GM23338 (cell line): ENCODE results near the gene MAD1L1. TPM values are rescaled to one million over a fixed set of nuclear protein-coding genes. Genes with fewer than 3 reads are reported as not detected.
"Not testable (repeated sequence)": the region's sequence is repeated elsewhere in the genome, so short reads cannot be mapped to it uniquely, and the experiment has no call there.

Source experiments
- ATAC-seq: fragments of 200-7000 bp; cut with Tn5 transposase; 3 replicates; pipeline ENCODE4 v1.9.1; 2020
- DNase-seq: peaks from one replicate; pipeline ENCODE4 v3.0.0-alpha.2; 2015; ENCODE audit warnings: low spot score
- H2AFZ ChIP-seq: fragments of 200-600 bp; sonication (generic); 2 replicates; pipeline ENCODE4 v1.8.0; 2016; ENCODE audit warnings: antibody characterized with exemption, mild to moderate bottlenecking, moderate library complexity
- H3F3A ChIP-seq: fragments of 200-600 bp; sonication (generic); replicated peaks from 2 replicates; pipeline ENCODE4 v1.8.0; 2017; ENCODE audit warnings: antibody characterized with exemption, mixed run types, low read depth
- H3K27ac ChIP-seq: fragments of 200-600 bp; sonication (generic); 2 replicates; pipeline ENCODE4 v1.6.1; 2016; ENCODE audit warnings: low read depth
- H3K27me3 ChIP-seq: fragments of 200-600 bp; sonication (generic); 2 replicates; pipeline ENCODE4 v1.8.0; 2016; ENCODE audit warnings: mild to moderate bottlenecking, mixed run types, moderate library complexity; ENCODE audit not compliant: insufficient read depth
- H3K36me3 ChIP-seq: fragments of 200-600 bp; sonication (generic); 2 replicates; pipeline ENCODE4 v1.8.0; 2016; ENCODE audit warnings: mild to moderate bottlenecking; ENCODE audit not compliant: insufficient read depth
- H3K4me1 ChIP-seq: fragments of 200-600 bp; sonication (generic); 2 replicates; pipeline ENCODE4 v1.8.0; 2016; ENCODE audit warnings: mild to moderate bottlenecking, moderate library complexity; ENCODE audit not compliant: insufficient read depth
- H3K4me2 ChIP-seq: fragments of 200-600 bp; sonication (generic); 2 replicates; pipeline ENCODE4 v1.7.1; 2017; ENCODE audit warnings: mixed run types
- H3K4me3 ChIP-seq: fragments of 200-600 bp; sonication (generic); 2 replicates; pipeline ENCODE4 v1.6.1; 2016; ENCODE audit warnings: mixed run types
- H3K79me2 ChIP-seq: fragments of 200-600 bp; sonication (generic); replicated peaks from 2 replicates; pipeline ENCODE4 v1.8.0; 2017; ENCODE audit warnings: mild to moderate bottlenecking; ENCODE audit not compliant: insufficient read depth
- H3K9me2 ChIP-seq: fragments of 200-600 bp; sonication (generic); 2 replicates; pipeline ENCODE4 v1.8.0; 2017; ENCODE audit not compliant: insufficient read depth
- H4K20me1 ChIP-seq: fragments of 200-600 bp; sonication (generic); replicated peaks from 2 replicates; pipeline ENCODE4 v1.8.0; 2017; ENCODE audit warnings: mild to moderate bottlenecking; ENCODE audit not compliant: insufficient read depth
- H3K27ac Mint-ChIP-seq: 2 replicates; pipeline ENCODE4 v1.8.0; 2020; ENCODE audit warnings: inconsistent platforms, mild to moderate bottlenecking, moderate library complexity, mixed read lengths
- H3K27me3 Mint-ChIP-seq: 3 replicates; pipeline ENCODE4 v1.8.0; 2022; ENCODE audit warnings: low read depth, mild to moderate bottlenecking, moderate library complexity, mixed read lengths, inconsistent platforms; ENCODE audit not compliant: insufficient read depth, poor library complexity
- H3K36me3 Mint-ChIP-seq: 3 replicates; pipeline ENCODE4 v1.8.0; 2021; ENCODE audit warnings: low read depth, mild to moderate bottlenecking, inconsistent platforms, moderate library complexity, mixed read lengths
- H3K4me1 Mint-ChIP-seq: 3 replicates; pipeline ENCODE4 v1.8.0; 2020; ENCODE audit warnings: mild to moderate bottlenecking, inconsistent platforms, mixed read lengths
- H3K4me3 Mint-ChIP-seq: 3 replicates; pipeline ENCODE4 v1.8.0; 2021; ENCODE audit warnings: moderate library complexity, mild to moderate bottlenecking, inconsistent platforms, mixed read lengths
- H3K9me3 Mint-ChIP-seq: 3 replicates; pipeline ENCODE4 v1.8.0; 2020; ENCODE audit warnings: moderate library complexity, mild to moderate bottlenecking, inconsistent platforms, mixed read lengths
- ZNF114 ChIP-seq: fragments of 250-450 bp; sonication (Bioruptor Pico); IDR thresholded peaks from 2 replicates; pipeline ENCODE4 v1.5.0; 2020; ENCODE audit warnings: mild to moderate bottlenecking, moderate library complexity
- polyA plus RNA-seq: library from polyadenylated mRNA; unstranded; fragments of >200 nt; fragmentation: Nextera tagmentation; extraction: Ambion mirVana; gene quantifications from 2 replicates; pipeline ENCODE4 v1.2.1, GENCODE V29; 2016
- total RNA-seq: library from RNA; depleted of rRNA; stranded (reverse); fragments of >200 nt; shearing (Covaris generic); gene quantifications from 2 replicates; pipeline ENCODE4 v1.2.3, GENCODE V29; 2014
- TF ChIP-seq, protein P1 (sequence below): fragments of 250-450 bp; sonication (Bioruptor Pico); IDR thresholded peaks from 2 replicates; pipeline ENCODE4 v1.5.0; 2020; ENCODE audit warnings: mild to moderate bottlenecking, moderate library complexity
- TF ChIP-seq, protein P2 (sequence below): IDR thresholded peaks from 2 replicates; pipeline ENCODE4 v1.6.1; 2016; ENCODE audit warnings: antibody characterized with exemption

Gene MAD1L1
- total and polyA plus RNA-seq, 2 experiments from 2014 or later, result 40.3 to 59.3 TPM

DNA sequence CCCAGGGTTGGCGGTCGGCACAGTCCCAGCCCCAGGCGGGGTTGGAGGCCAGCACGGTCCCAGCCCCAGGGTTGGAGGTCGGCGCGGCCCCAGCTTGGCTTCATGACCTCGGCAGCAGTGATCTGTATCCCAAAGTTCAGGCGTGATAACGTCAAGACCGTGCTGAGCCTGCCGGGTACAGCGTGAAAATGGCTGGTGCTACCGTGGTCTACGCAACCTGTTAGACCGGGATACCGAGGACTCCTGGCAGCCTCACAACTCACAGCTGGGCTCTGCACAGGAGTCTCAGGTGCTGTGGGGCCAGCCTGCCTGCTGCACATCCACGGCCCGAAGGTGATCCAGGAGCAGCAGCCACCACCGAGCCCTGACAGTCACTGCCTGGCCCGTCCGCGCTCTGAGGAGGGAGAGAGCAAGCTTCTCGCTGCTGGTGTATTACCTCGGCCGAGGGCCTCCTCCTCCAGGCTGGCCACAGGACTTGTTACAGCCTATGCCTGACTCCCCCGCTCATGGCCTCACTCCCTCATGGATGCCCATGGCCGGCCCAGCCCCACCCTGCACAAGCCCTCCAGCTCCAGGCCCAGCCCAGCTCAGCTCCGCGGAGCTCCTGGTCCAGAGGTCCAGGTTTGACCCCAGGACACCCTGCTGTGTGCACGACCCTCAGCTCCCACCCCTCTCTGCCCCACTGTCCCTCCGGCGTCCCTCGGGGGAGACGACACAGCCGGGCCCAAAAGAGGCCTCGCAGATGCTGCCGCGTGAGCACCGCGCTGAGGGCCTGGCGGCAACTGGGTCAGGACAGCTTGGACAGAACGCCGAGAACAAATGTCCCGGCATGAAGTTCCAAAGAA is 406.6 kb downstream of the MAD1L1 start (continued):
- TF ChIP-seq, protein P1, sequence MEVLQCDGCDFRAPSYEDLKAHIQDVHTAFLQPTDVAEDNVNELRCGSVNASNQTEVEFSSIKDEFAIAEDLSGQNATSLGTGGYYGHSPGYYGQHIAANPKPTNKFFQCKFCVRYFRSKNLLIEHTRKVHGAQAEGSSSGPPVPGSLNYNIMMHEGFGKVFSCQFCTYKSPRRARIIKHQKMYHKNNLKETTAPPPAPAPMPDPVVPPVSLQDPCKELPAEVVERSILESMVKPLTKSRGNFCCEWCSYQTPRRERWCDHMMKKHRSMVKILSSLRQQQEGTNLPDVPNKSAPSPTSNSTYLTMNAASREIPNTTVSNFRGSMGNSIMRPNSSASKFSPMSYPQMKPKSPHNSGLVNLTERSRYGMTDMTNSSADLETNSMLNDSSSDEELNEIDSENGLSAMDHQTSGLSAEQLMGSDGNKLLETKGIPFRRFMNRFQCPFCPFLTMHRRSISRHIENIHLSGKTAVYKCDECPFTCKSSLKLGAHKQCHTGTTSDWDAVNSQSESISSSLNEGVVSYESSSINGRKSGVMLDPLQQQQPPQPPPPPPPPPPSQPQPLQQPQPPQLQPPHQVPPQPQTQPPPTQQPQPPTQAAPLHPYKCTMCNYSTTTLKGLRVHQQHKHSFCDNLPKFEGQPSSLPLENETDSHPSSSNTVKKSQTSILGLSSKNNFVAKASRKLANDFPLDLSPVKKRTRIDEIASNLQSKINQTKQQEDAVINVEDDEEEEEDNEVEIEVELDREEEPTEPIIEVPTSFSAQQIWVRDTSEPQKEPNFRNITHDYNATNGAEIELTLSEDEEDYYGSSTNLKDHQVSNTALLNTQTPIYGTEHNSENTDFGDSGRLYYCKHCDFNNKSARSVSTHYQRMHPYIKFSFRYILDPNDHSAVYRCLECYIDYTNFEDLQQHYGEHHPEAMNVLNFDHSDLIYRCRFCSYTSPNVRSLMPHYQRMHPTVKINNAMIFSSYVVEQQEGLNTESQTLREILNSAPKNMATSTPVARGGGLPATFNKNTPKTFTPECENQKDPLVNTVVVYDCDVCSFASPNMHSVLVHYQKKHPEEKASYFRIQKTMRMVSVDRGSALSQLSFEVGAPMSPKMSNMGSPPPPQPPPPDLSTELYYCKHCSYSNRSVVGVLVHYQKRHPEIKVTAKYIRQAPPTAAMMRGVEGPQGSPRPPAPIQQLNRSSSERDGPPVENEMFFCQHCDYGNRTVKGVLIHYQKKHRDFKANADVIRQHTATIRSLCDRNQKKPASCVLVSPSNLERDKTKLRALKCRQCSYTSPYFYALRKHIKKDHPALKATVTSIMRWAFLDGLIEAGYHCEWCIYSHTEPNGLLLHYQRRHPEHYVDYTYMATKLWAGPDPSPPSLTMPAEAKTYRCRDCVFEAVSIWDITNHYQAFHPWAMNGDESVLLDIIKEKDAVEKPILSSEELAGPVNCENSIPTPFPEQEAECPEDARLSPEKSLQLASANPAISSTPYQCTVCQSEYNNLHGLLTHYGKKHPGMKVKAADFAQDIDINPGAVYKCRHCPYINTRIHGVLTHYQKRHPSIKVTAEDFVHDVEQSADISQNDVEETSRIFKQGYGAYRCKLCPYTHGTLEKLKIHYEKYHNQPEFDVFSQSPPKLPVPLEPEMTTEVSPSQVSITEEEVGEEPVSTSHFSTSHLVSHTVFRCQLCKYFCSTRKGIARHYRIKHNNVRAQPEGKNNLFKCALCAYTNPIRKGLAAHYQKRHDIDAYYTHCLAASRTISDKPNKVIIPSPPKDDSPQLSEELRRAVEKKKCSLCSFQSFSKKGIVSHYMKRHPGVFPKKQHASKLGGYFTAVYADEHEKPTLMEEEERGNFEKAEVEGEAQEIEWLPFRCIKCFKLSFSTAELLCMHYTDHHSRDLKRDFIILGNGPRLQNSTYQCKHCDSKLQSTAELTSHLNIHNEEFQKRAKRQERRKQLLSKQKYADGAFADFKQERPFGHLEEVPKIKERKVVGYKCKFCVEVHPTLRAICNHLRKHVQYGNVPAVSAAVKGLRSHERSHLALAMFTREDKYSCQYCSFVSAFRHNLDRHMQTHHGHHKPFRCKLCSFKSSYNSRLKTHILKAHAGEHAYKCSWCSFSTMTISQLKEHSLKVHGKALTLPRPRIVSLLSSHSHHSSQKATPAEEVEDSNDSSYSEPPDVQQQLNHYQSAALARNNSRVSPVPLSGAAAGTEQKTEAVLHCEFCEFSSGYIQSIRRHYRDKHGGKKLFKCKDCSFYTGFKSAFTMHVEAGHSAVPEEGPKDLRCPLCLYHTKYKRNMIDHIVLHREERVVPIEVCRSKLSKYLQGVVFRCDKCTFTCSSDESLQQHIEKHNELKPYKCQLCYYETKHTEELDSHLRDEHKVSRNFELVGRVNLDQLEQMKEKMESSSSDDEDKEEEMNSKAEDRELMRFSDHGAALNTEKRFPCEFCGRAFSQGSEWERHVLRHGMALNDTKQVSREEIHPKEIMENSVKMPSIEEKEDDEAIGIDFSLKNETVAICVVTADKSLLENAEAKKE (CRISPR knock-in tag), result no peak
- TF ChIP-seq, protein P2, sequence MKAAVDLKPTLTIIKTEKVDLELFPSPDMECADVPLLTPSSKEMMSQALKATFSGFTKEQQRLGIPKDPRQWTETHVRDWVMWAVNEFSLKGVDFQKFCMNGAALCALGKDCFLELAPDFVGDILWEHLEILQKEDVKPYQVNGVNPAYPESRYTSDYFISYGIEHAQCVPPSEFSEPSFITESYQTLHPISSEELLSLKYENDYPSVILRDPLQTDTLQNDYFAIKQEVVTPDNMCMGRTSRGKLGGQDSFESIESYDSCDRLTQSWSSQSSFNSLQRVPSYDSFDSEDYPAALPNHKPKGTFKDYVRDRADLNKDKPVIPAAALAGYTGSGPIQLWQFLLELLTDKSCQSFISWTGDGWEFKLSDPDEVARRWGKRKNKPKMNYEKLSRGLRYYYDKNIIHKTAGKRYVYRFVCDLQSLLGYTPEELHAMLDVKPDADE, result no peak
- TF ChIP-seq ZNF114 (CRISPR knock-in tag), result no peak

DNA sequence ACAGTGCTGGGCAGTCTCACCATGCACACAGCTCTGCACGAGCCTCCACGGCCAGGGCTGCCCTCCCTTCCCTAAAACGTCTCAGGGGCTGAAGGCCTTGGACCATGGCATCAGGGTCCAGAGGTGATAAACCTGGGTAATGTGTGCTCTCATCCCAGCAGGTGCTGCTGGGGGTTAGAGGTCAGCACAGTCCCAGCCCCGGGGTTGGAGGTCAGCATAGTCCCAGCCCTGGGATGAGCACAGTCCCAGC is 407.2 kb downstream of the MAD1L1 start:
- not testable (repeated sequence) for H3K4me3 Mint-ChIP-seq, H3K9me2 ChIP-seq, H3K4me3 ChIP-seq, H3K4me1 ChIP-seq, H3K9me3 Mint-ChIP-seq, H3K79me2 ChIP-seq, H2AFZ ChIP-seq, H3F3A ChIP-seq, ATAC-seq, H4K20me1 ChIP-seq, H3K4me2 ChIP-seq, H3K36me3 Mint-ChIP-seq, DNase-seq, H3K27ac ChIP-seq, H3K4me1 Mint-ChIP-seq, H3K36me3 ChIP-seq, H3K27ac Mint-ChIP-seq, H3K27me3 ChIP-seq
- peaks cover 12% of the 10 kb centered on the region for H3K27me3 Mint-ChIP-seq

DNA sequence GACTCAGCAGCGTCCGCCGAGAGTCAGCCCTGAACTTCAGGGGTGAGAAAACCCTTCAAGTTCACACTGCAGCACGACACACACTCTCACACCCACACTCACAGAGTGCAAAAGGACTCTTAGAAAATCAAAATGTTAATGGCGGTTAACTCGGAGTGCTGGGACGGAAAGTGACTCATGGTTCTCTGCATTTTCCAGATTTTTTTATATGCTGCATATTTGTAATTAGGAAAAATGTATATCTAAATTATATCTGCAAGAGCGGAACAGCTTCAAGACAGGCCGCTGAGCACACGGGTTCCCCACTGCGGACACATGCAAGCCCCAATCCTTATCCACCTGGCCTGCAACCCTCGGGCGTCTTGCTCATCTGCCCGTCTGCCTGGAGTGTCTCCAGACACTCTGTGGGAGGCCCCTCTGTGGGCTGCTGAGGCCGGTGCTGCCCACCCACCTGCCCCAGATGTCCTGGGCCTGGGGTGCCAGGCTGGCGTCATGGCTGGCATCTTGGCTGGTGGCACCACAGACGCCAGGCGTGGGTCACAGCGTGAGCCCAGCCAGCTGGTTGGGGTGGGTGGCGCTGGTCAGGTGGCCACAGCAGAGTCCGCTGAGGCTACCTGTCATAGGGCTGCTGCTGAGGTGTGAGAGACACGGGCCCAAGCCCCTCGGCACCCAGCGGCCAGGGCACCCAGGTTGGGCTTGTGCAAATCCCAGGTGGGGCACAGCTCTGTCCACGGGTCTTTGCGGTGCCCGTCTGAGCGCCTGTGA is 407.7 kb downstream of the MAD1L1 start:
- H3K27ac Mint-ChIP-seq, H3K9me2 ChIP-seq, DNase-seq, H3K4me2 ChIP-seq, H3K4me3 ChIP-seq, H3K27ac ChIP-seq, H3K9me3 Mint-ChIP-seq, H3K4me1 Mint-ChIP-seq, H3K4me1 ChIP-seq, H3F3A ChIP-seq, H3K4me3 Mint-ChIP-seq, H4K20me1 ChIP-seq, H3K36me3 Mint-ChIP-seq, H3K79me2 ChIP-seq, H3K36me3 ChIP-seq, ATAC-seq, H3K27me3 ChIP-seq, H2AFZ ChIP-seq: not testable (repeated sequence)
- H3K27me3 Mint-ChIP-seq, result peaks cover 12% of the 10 kb centered on the region

DNA sequence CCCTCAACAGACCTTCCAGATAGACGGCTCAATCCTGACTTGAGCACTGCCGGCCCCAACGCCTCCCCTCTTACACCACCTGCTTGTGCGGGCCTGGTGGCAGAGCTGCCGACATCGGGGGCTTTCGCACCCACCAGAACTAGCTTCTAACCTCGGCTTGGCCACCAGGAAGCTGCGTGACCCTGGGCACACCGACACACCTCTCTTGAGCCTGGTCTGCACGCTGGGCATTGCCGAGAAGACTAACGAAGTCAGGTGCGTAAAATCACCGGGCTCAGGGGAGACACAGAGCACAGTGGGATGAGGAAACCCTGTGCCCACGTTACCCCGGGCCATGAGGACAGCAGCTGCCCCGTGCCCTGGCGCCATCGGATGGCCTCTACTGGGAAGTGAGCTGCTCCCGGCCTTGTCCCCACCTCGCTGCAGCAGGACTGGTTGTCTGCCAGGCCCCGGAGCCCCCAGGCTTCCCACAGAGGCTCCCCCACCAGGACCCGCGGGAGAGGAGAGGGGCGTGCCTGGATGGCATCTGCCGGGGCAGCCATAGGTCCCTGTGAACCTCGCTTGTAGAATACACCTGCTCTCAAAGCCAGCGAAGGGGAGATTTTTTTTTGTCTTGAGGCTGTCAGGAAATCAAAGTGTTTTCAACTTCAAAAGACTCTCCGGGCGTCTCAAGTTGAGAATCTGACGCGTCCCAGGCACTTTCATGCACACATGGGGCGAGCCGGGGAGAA is 408.4 kb downstream of the MAD1L1 start:
- H3K9me3 Mint-ChIP-seq, DNase-seq, H3K4me1 ChIP-seq, H3K27ac Mint-ChIP-seq, H3F3A ChIP-seq, H3K27me3 ChIP-seq, H3K4me2 ChIP-seq, H3K36me3 Mint-ChIP-seq, H3K4me3 Mint-ChIP-seq, ATAC-seq, H3K4me1 Mint-ChIP-seq, H3K79me2 ChIP-seq, H3K4me3 ChIP-seq, H3K9me2 ChIP-seq, H4K20me1 ChIP-seq, H3K36me3 ChIP-seq, H3K27ac ChIP-seq, H2AFZ ChIP-seq: not testable (repeated sequence)
- H3K27me3 Mint-ChIP-seq, result peaks cover 13% of the 10 kb centered on the region
